Motor neuron (in vitro differentiated cells): ENCODE results near the gene KIF4A. TPM values are rescaled to one million over a fixed set of nuclear protein-coding genes. Genes with fewer than 3 reads are reported as not detected.
A peak's percentile ranks its signal among the peaks of the same experiment; 100 is the strongest.
"Not testable (repeated sequence)": the region's sequence is repeated elsewhere in the genome, so short reads cannot be mapped to it uniquely, and the experiment has no call there.

Experiments
- ATAC-seq, 8 experiments: fragments of 200-7000 bp; cut with Tn5 transposase; replicated peaks in 6 of 8; 2 replicates each; pipeline ENCODE4 v1.8.0; 2021; ENCODE audit warnings: mild to moderate bottlenecking in 8 of 8, moderate library complexity in 8 of 8
- H3K27ac ChIP-seq, 2 donors: fragments of 250-450 bp; sonication (Bioruptor Pico); 2 replicates each; pipeline ENCODE4 v1.9.0; 2021; ENCODE audit warnings: antibody characterized with exemption in 2 of 2, mild to moderate bottlenecking in 2 of 2, moderate library complexity in 1 of 2
- H3K4me1 ChIP-seq, 2 donors: fragments of 250-450 bp; sonication (Bioruptor Pico); replicated peaks in 1 of 2; 2 replicates each; pipeline ENCODE4 v1.6.1; 2021; ENCODE audit warnings: antibody characterized with exemption in 2 of 2, mild to moderate bottlenecking in 2 of 2, moderate library complexity in 1 of 2
- H3K4me3 ChIP-seq, 5 donors: fragments of 250-450 bp; sonication (Bioruptor Pico); 2 replicates each; pipeline ENCODE4 v1.9.0; 2021; ENCODE audit warnings: antibody characterized with exemption in 5 of 5, mild to moderate bottlenecking in 5 of 5, moderate library complexity in 4 of 5
- WGBS, 10 experiments: fragments of 450-650 bp; shearing (Covaris generic); methylation state at CpG; one replicate each; pipeline ENCODE4 v1.0.0; 2022; 5-methylcytosine and 5-hydroxymethylcytosine counted together
- in situ Hi-C, 9 experiments: fragments of 400-800 bp; cut with MboI; loops; one replicate each; pipeline ENCODE4 v1.15.0; 2021; ENCODE audit warnings: low sequenced_read_pairs in 9 of 9, low pct_unique_long_range_greater_than_20kb in 2 of 9; ENCODE audit not compliant: unreplicated experiment in 9 of 9
- total RNA-seq, 8 experiments: library from RNA; unstranded; fragments of 300-600 nt; gene quantifications; 2 replicates each; pipeline versions ENCODE4 v1.2.3 to v1.2.4, GENCODE V29; 2022

The KIF4A gene
- total RNA-seq, 8 experiments from 2014 or later = 0.10 to 32.1 (median 1.9) TPM

- H3K27ac ChIP-seq = no peak overlapping the region
- peaks cover 9 to 19% of the 10 kb centered on the region in 2 donors for H3K4me1 ChIP-seq
- no peak overlapping the region for H3K4me3 ChIP-seq
- 0 to 100% (median 31%) methylated on average over 1 to 3 of the region's 3 CpGs; no CpG with 5 or more reads in 5 of the 10 experiments for WGBS, 10 experiments
- in situ Hi-C loops = no loop called here
- ATAC-seq = peak in 2 of 8 experiments; percentile 43 to 57
Measured at GRCh38 chrX:70352496-70352895, 62.6 kb downstream of the KIF4A start.

GRCh38 chrX:70353514-70353913 is 63.6 kb downstream of the KIF4A start:
- WGBS, 10 experiments = 20 to 70% (median 56%) methylated on average over 1 to 5 of the region's 5 CpGs; no CpG with 5 or more reads in 7 of the 10 experiments
- Histone ChIP-seq H3K27ac (no peak overlapping the region), H3K4me1 (peaks cover 9 to 19% of the 10 kb centered on the region in 2 donors), H3K4me3 (no peak overlapping the region)
- ATAC-seq = peak in 5 of 8 experiments; percentile 85 to 96 (median 88)
- in situ Hi-C loops = no loop called here

- 60 to 100% methylated on average over 1 of the region's 2 CpGs; no CpG with 5 or more reads in 8 of the 10 experiments for WGBS, 10 experiments
- Histone ChIP-seq H3K4me1 (peaks cover 9 to 19% of the 10 kb centered on the region in 2 donors), H3K27ac (no peak overlapping the region), H3K4me3 (no peak overlapping the region)
- ATAC-seq = no peak
- in situ Hi-C loops = no loop called here
Measured at GRCh38 chrX:70354716-70355115, 64.8 kb downstream of the KIF4A start.

- WGBS, 10 experiments = 50 to 100% (median 100%) methylated on average over 1 to 4 of the region's 4 CpGs; no CpG with 5 or more reads in 4 of the 10 experiments
- no peak for ATAC-seq
- no peaks in the 10 kb centered on the region for H3K4me1 ChIP-seq
- no peak overlapping the region for H3K4me3 ChIP-seq
- no peak overlapping the region for H3K27ac ChIP-seq
- in situ Hi-C loops = no loop called here
Measured at GRCh38 chrX:70359458-70359857, 69.6 kb downstream of the KIF4A start.

- no peak overlapping the region for H3K27ac ChIP-seq
- H3K4me3 ChIP-seq = no peak overlapping the region
- 41% methylated on average over 3 of the region's 10 CpGs; no CpG with 5 or more reads in 9 of the 10 experiments for WGBS, 10 experiments
- ATAC-seq = no peak
- in situ Hi-C loops = no loop called here
- no peaks in the 10 kb centered on the region for H3K4me1 ChIP-seq
Measured at GRCh38 chrX:70360366-70360765, 70.5 kb downstream of the KIF4A start.

- in situ Hi-C loops = not testable (repeated sequence)
Measured at GRCh38 chrX:70368731-70369130, 78.8 kb downstream of the KIF4A start.

GRCh38 chrX:70386235-70386634 is 96.3 kb downstream of the KIF4A start:
- no peak overlapping the region for H3K27ac ChIP-seq
- H3K4me3 ChIP-seq = no peak overlapping the region
- H3K4me1 ChIP-seq = no peaks in the 10 kb centered on the region
- ATAC-seq = no peak
- in situ Hi-C loops = no loop called here
- 50 to 100% (median 94%) methylated on average over 1 to 2 of the region's 2 CpGs; no CpG with 5 or more reads in 4 of the 10 experiments for WGBS, 10 experiments

More at GRCh38 chrX:70368731-70369130, 78.8 kb downstream of the KIF4A start:
- H3K4me3 ChIP-seq, ATAC-seq, H3K27ac ChIP-seq, H3K4me1 ChIP-seq: not testable (repeated sequence)
- 37 to 60% methylated on average over 1 to 4 of the region's 7 CpGs; no CpG with 5 or more reads in 8 of the 10 experiments for WGBS, 10 experiments

GRCh38 chrX:70398899-70399298 is 109.0 kb downstream of the KIF4A start:
- ATAC-seq = no peak
- no peak overlapping the region for H3K27ac ChIP-seq
- no peak overlapping the region for H3K4me3 ChIP-seq
- no peaks in the 10 kb centered on the region for H3K4me1 ChIP-seq
- 76% methylated on average over 2 of the region's 4 CpGs; no CpG with 5 or more reads in 9 of the 10 experiments for WGBS, 10 experiments
- in situ Hi-C loops = no loop called here

GRCh38 chrX:70400181-70400580 is 110.3 kb downstream of the KIF4A start:
- in situ Hi-C loops = loop anchor here in 1 of 9 experiments (25.0 kb wide), 1 partner anchor 88 kb away; no protein-coding TSS in a partner anchor
- peak in 1 of 8 experiments; percentile 47 for ATAC-seq
- WGBS, 10 experiments = 100% methylated on average over 1 of the region's 3 CpGs; no CpG with 5 or more reads in 9 of the 10 experiments
- H3K4me1 ChIP-seq, H3K4me3 ChIP-seq, H3K27ac ChIP-seq: not testable (repeated sequence)

GRCh38 chrX:70402721-70403120 is 112.8 kb downstream of the KIF4A start:
- no peak overlapping the region for H3K4me3 ChIP-seq
- in situ Hi-C loops = loop anchor here in 1 of 9 experiments (25.0 kb wide), 1 partner anchor 90 kb away; no protein-coding TSS in a partner anchor
- ATAC-seq = no peak
- no peak overlapping the region for H3K27ac ChIP-seq
- H3K4me1 ChIP-seq = no peaks in the 10 kb centered on the region
- 10 to 100% (median 51%) methylated on average over 2 of the region's 2 CpGs; no CpG with 5 or more reads in 7 of the 10 experiments for WGBS, 10 experiments

- WGBS, 10 experiments = no CpG with 5 or more reads among the region's 1 CpG
- Histone ChIP-seq H3K4me1 (no peaks in the 10 kb centered on the region), H3K4me3 (no peak overlapping the region), H3K27ac (no peak overlapping the region)
- in situ Hi-C loops = loop anchor here in 1 of 9 experiments (25.0 kb wide), 1 partner anchor 93 kb away; no protein-coding TSS in a partner anchor
- peak in 3 of 8 experiments; percentile 74 to 81 (median 77) for ATAC-seq
Measured at GRCh38 chrX:70405003-70405402, 115.1 kb downstream of the KIF4A start.

GRCh38 chrX:70410921-70411320 is 121.0 kb downstream of the KIF4A start:
- Histone ChIP-seq H3K4me3 (no peak overlapping the region), H3K27ac (no peak overlapping the region), H3K4me1 (no peaks in the 10 kb centered on the region)
- in situ Hi-C loops = loop anchor here in 1 of 9 experiments (25.0 kb wide), 1 partner anchor 99 kb away; no protein-coding TSS in a partner anchor
- WGBS, 10 experiments = 50 to 100% (median 100%) methylated on average over 1 of the region's 2 CpGs; no CpG with 5 or more reads in 5 of the 10 experiments
- no peak for ATAC-seq

GRCh38 chrX:70411475-70411874 is 121.6 kb downstream of the KIF4A start:
- no peak overlapping the region for H3K27ac ChIP-seq
- in situ Hi-C loops = loop anchor here in 1 of 9 experiments (25.0 kb wide), 1 partner anchor 99 kb away; no protein-coding TSS in a partner anchor
- no peaks in the 10 kb centered on the region for H3K4me1 ChIP-seq
- WGBS, 10 experiments = 23 to 90% methylated on average over 2 to 3 of the region's 3 CpGs; no CpG with 5 or more reads in 8 of the 10 experiments
- ATAC-seq = no peak
- H3K4me3 ChIP-seq = no peak overlapping the region
